Endothelial cell of umbilical vein (primary cell): ENCODE data around the gene FBLN2.
"Not testable (repeated sequence)": the region's sequence is repeated elsewhere in the genome, so short reads cannot be mapped to it uniquely, and the experiment has no call there.

Experiments used
- MYC ChIP-seq: IDR thresholded peaks from one replicate; pipeline ENCODE4 v1.6.1; 2011; ENCODE audit warnings: mild to moderate bottlenecking, low read depth, low read length
- POLR2A ChIP-seq: IDR thresholded peaks from 2 replicates; pipeline ENCODE4 v1.6.1; 2012; ENCODE audit warnings: low read depth, mild to moderate bottlenecking, control low read depth, low read length

DNA sequence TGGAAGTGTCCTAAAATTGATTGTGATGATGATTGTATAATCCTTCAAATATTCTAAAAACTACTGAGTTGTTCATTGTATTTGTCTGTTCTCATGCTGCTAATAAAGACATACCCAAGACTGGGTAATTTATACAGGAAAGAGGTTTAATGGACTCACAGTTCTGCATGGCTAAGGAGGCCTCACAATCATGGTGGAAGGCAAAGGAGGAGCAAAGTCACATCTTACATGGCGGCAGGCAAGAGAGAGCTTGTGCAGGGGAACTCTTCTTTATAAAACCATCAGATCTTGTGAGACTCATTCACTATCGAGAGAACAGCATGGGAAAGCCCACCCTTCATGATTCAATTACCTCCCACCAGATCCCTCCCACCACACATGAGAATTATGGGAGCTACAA, 27.2 kb upstream of the FBLN2 start:
- TF ChIP-seq MYC, POLR2A: not testable (repeated sequence)
